Stimulated activated CD8-positive, alpha-beta memory T cell treated with anti-CD3 and anti-CD28 coated beads, Interleukin-15, amount 100 ng/mL, for 4 hours (primary cell): ENCODE results near the gene SH3BP4.

Experiments
- DNase-seq, 2 donors: peaks; one replicate each; pipeline ENCODE4 v3.0.0-alpha.2; 2020; ENCODE audit warnings: low read depth in 2 of 2

SH3BP4 gene, protein sequence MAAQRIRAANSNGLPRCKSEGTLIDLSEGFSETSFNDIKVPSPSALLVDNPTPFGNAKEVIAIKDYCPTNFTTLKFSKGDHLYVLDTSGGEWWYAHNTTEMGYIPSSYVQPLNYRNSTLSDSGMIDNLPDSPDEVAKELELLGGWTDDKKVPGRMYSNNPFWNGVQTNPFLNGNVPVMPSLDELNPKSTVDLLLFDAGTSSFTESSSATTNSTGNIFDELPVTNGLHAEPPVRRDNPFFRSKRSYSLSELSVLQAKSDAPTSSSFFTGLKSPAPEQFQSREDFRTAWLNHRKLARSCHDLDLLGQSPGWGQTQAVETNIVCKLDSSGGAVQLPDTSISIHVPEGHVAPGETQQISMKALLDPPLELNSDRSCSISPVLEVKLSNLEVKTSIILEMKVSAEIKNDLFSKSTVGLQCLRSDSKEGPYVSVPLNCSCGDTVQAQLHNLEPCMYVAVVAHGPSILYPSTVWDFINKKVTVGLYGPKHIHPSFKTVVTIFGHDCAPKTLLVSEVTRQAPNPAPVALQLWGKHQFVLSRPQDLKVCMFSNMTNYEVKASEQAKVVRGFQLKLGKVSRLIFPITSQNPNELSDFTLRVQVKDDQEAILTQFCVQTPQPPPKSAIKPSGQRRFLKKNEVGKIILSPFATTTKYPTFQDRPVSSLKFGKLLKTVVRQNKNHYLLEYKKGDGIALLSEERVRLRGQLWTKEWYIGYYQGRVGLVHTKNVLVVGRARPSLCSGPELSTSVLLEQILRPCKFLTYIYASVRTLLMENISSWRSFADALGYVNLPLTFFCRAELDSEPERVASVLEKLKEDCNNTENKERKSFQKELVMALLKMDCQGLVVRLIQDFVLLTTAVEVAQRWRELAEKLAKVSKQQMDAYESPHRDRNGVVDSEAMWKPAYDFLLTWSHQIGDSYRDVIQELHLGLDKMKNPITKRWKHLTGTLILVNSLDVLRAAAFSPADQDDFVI

DNA sequence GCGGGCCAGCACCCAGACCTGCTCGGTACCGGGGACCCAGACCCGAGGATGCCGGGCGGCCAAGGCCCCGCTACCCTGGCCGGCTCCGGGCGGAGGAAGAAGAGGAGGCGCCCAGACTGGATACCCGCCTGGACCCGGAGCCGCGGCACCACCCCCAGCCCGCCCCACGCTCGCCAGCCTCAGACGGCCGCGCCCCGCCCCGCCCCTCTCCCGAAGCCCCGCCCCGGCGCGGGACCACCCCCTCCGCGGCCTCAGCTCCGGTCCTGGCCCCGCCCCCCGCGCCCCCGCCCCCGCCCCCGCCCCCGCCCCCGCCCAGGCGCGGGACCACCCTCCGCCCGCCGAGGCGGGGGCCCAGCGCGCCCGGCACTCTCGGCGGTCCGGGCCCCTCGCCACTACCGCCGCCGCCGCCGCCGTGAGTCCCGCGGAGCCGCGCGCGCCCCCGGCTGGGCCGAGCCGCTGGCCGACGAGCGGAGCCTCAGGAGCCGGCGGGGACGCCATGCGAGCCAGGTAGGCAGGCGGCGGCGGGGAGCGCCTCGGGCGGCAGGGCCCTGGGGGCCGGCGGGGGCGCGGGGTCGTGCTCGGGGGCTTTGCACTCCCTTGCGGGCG lies at the start of gene SH3BP4:
Gene SH3BP4 (plus strand): TSS at position 354 of the 606 bp plus-strand sequence. CDS start 82,986 bp downstream, outside the sequence.
- DNase-seq: no peak

DNA sequence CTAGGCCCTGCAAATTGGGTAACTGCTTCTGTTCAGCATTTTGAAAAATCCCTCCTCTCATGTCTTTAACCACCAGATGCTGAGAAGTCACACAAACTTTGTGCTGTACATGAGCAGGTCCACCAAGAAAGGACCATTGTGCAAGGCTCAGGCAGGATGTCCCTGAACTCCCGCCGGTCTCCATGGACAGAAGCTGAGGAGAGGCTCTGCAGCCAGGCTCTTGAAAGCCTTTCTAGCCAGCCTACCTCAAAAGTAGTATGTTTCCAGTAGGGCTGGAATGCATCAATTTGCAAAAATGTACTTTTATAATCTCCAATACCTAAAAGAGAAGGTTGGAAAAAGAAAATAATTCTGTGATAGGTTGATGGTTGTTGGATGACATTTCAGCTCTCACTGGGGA lies 47.0 kb upstream of the SH3BP4 start:
- DNase-seq: no peak

DNA sequence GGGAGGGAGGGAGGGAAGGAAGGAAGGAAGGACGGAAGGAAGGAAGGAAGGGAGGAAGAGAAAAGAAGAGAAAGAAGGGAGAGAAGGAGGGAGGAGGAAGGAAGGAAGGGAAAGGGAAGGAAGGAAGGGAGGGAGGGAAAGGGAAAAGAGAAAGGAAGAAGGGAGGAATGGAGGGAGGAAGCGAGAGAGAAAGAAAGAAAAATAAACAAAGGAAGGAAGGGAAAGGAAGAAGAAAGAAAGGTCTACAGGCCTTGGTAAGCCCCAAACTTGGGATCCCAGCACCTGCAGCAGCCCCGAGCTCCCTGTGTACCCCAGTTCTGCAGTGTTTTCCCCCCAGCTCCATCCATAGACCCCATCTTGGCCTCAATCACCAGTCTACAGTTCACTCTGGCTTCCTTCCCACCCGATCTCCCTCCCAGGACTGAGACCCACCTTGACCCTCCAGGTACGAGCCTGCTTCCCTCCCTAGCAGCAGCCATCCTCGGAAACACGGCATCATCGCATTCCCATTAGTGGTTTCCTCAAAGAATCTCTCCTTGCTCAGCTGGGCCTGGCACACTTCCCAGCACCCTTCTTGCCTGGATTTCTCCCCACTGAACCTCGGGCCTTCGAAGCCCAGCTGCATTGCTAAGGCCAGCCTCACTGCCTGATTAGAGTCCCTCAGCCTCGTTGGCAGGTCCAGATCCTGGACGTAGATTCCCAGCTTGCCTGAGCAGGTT lies 46.1 kb upstream of the SH3BP4 start:
- DNase-seq: no peak

DNA sequence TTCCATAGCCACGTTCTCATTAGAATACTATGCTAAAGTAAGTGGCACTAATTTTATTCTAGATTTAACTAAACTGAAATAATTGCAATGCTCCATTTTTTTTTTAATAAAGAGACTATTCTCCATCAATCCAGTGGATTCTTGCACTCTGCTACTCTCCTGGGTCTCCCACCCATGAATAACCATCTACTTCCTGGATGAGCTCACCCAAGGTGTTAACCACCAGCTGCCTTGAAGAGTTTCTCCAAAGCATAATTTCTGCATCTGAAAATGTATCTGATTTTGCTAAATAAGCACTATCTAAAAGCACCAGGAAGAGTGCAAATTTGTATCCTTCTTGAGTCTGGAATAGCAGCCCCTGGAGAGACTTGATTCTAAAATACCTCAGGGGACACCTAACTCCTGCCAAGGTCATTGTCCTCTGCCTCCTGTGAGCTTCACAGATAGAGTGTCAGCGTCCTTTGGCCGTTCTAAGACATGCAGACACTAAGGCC lies 41.6 kb upstream of the SH3BP4 start:
- no peak for DNase-seq

DNA sequence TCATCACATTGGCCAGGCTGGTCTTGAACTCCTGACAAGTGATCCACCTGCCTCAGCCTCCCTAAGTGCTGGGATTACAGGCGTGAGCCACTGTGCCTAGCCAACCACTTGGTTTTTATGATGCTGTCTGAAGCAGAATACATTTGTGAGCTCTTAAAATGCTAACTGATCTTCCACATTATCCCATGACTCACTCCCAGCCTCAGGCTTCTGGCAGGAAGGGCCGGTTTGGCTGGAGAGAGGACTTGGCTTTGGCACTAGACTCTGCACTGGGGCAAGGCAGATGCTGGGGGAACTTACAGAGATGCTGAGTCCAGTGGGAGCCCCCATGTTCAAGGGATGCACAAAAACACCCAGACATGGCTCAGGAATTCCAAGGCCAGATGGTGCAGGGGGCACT lies 40.5 kb upstream of the SH3BP4 start:
- no peak for DNase-seq

DNA sequence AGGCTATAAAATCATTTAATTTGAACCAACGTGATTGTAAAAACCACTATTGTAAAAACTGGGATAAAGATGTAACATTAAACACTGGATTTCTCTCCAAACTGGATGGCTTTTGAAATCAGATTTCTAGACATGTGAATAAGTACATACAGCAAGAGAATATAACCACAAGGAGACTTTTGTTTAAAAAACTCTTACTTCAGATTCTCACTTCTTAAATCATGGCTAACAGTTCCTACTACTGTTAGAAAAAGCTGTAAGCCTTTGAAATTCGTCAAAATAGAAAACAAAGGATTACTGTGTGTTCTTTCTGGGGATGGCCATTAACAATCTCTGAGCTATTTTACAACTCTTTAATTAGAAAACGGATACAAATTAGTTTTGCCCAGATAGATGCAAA lies 39.4 kb upstream of the SH3BP4 start:
- no peak for DNase-seq

DNA sequence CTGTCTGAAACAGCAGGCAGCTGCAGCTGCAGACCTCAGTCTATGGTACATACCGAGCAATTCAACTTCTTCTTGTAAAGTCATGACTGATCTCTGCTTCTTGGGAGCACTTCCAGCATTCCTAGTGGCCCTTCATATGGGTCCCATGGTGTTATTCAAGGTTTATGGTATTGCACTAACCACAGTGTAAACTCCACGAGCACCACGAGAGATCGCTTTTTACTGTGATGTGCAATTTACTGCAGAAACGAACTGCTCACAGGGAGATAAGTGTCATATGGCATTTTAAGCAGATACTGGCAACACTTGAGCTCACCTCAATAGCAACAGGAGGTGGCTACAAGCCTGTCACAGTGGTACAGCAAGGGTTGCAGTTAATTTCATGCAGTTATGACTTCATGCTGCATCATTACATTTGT lies 38.6 kb upstream of the SH3BP4 start:
- no peak for DNase-seq

DNA sequence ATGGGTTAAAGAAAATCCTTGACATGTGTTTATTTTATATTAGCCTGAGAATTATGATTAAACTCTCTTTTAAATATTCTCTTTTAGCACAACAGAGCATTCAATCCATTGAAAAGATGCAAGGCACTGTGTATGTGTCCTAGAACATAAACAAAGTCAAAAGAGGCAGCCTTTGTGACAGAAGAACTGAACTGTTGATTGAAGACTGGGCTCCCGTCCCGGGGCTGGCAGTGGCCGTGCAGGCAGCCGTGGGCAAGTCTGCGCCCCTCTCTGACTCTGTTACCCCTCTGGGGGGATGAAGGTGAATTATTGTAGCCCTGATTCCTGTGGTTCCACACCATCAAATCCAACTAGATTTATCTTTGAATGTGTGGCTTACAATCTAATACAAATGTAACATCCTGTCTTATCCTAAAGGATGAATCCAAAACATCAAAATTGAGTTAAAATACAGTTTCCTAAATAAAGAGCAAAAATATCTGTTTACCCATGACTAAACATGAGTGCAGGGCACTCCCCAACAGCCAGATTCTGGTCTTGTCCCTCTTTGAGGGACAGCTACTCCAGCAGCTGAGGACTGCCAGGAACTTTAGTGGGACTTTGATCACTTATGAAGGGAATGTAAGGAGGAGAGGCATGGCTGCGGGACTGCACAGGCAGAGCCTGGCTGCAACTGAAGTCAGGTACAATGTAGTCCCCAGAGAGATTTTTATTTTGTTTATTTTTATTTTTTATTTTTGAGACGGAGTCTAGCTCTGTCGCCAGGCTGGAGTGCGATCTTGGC lies 37.3 kb upstream of the SH3BP4 start:
- DNase-seq: no peak

DNA sequence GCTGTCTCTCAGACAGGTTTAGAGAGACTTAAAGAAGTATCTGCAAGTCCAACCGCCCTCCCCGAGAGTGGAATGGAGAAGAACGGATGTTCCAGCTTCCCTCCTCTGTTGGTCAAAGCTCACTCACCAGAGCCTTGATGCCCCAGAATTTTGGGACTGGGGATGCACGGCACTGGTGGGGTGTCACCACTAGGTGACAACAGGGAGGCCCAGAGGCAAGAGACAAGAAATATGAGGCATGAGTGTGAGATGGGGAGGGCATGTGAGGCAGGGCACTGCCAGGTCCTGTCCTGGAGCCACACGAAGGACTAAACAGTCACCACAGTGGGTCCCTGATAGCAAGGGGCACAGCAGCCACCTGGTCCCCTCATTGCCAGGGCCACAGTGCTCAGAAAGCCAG lies 35.1 kb upstream of the SH3BP4 start:
- DNase-seq: no peak

DNA sequence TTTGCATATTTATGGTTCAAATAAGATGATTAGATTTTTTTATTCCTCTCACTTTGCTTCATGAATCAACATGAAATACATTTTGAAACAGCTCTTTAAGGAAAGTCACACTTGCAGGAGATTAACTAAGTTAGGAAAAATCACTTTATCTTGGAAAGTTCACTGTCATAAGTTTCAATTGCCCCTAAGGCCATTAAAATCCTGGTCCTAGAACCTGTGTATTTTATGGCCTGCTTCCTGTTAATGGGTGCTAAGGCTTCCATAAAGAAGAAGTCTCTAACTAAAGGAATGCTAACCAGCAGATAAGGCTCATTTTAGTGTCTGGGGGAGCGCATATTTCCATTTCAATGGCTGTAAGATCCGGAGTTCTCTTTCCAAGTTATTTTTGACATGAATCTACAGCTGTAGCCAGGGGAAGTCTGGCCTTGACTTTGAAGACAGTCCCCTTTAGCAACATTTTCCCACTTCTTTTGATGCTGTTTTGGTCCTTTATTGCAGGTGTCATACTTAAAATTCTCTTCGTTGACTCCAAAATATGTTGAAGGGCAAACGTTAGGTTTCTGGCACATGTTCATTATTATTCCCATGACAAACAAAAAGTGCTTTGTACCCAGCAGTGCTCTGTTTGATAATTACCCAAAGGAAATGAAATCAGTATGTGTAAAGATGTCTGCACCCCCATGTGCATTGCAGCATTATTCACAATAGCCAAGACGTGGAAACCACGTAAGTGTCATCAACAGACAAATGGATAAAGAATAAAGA lies 34.4 kb upstream of the SH3BP4 start:
- DNase-seq: no peak

DNA sequence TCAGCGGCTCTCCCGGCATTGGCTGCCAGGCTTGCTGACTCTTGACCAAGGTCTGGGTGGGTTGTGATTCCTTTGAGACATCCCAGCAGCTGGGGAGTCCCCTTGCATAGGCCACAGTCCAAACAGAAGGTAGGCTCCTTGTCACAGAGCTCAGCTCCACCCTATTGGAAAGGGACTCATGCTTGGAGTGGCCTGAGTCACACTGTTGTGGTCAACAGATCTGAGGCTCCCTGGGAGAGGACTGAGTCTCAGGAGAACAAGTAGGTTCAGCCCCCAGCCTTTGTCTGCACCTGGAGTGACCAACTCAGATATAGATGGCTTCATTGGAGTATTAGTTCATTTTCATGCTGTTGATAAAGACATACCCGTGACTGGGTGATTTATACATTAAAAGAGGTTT lies 32.1 kb upstream of the SH3BP4 start:
- DNase-seq: no peak

DNA sequence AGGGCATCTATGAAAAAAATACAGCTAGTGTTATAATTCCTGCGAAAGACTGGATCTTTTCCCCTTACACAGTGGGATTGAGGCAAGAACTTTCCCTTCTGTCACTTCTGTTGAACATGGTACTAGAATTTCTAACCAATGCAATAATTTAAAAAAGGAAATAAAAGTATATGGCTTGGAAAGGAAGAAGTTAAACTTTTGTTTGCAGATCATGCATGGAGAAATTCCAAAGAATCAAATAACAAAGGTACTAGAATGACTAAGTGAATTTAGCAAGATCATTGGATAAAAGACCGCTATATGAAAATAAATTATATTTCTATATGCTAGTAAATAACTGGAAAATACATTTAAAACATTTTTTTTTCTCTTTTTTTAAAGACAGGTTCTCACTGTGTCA lies 31.0 kb upstream of the SH3BP4 start:
- DNase-seq: no peak

DNA sequence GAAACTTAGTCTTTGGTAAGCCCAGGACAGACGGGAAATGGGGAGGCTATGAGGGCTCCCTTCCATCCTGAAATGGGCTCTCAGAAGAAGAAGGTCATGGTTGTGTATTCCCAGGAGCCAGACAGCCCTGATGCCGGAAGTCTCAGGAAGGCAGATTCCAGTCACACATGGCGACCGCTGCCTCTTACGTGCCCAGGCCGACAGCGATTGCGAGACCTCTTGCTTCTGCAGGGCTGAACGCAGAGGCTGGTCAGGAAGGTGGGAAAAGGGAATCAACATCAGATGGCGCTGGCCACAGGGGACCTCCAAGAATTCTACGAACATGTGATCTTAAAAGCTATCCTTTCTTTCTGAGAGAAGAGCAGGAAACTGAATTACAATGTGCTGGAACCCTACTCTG lies 22.8 kb upstream of the SH3BP4 start:
- no peak for DNase-seq

DNA sequence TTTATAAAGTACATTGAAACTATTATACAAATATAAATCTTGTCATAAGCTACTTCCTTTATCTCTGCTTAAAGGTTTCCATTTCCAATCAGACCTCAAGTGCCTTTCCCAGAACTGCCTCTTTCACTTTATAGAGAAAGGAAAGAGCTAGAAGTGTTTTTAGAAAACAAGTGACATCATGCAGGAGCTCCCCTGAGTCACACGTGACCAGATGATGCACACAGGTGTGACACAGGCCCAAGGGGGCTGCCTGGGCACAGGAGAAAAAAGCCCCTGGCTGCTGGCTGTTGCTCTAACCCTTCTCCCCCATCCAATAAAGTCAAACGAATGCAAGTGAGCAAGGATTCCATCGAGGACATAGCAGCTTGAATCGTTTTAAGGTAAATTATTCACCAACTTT lies 21.4 kb upstream of the SH3BP4 start:
- DNase-seq: no peak

DNA sequence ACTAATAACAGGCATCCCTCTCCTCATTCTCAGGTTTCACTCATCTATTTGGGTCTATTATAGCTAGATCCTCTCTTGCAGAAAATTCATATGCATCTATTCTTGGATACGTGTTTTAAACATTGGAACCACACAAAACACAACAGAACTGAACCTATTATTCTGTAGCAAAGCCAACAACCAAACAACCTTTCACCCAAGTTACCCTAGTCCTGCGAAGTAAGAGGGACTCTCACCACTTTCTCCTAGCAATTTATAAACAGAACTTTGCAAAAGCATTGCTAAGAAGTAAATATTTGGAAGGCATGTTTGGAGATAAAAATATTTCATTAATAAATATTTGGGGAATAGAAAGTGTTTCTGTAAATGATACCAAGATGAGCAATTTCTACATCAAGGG lies 20.4 kb upstream of the SH3BP4 start:
- DNase-seq: no peak

DNA sequence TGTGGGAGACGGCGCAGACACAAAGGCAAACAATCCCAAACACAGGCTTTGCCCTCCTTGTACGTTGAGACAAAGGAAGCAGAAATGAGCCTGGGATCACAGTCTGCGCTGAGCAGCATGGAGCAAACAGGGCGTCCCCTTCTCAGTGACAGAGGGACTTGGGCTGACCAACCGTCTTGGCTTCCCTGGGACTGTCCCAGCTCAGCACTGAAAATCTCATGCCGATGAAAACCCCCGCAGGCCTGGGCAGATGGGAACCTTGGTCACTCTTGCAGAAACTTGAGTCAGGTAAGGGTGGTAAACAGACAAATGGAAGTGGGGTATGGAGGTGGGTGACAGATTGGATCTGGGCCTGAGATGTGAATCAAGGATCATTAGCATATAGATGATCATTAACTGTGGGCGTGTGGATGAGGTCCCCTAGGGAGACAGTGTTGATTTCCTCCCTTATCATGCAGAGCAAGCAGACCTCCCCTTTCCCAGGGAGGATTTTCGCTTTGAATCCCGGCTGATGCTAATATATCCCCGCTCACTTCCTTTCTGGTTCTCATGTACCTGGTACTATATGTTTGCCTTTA lies 19.1 kb upstream of the SH3BP4 start:
- no peak for DNase-seq

DNA sequence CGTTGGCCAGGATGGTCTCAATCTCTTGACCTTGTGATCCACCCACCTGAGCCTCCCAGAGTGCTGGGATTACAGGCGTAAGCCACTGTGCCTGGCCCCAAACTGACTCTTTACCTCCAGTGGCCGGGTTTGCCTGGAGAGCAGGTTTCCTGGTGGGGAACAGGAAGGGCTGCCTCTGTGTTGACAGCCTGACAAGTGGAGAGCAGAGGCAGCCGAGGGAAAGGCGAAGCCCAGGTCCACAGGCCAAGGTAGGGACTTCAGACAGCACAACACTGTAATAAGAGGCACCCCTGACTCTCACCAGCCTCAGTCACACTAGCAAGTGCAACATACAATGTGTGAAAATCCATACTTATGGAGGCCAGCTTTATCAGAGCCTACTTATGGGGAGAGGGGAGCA lies 16.5 kb upstream of the SH3BP4 start:
- DNase-seq: no peak

DNA sequence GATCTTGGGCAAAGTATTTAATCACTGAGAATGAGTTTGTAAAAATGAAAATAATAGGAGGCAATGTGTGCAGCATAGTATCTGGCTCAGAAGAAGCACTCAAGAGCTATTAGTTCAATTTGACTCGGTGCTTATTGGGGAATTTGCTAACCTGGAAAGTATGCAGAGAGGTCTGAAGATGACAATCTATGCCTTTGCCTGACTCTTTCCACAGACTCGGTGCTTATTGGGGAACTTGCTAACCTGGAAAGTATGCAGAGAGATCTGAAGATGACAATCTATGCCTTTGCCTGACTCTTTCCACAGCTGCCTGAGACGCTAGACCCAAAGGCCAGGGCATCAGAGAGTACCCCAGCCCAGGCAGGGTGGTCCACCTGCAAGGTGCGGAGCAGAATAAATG lies 12.2 kb upstream of the SH3BP4 start:
- DNase-seq: no peak

DNA sequence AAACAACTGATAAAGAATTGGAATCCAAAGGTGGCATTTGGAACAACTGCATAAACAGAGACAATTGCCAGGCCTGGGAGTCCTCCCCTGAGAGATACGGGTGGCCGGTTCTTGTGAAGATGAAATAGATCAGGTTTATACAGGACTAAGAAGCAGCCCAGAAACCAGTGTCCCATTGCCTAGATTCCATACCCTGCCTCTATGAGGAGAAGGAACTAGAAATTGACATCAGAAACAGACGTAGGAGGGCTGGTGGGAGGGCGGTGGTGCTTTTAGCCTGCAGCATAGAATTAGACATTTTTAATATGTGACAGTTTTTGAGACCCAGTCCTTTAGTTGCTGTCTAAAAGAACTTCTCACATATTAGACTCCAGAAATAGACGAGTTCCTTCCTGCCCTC lies 11.8 kb upstream of the SH3BP4 start:
- DNase-seq: no peak

DNA sequence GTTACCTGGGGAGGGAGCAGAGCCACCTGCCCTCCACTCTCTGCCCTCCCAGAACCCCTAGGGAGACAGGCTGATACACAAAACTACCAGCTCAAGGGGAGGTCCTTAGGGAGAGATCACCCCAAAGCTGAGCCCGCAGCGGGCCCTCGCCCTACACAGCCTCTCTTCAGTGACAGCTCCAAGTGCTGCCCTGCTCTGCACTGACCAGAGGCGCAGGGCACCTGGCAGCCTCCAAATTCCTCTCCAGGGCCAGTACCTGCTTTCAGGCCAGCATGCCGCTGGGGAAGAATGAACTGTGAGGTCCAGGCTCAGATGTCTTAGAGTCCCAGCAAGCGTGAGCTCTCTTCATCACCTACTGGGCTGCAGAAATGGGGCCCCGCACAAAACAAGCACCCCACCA lies 11.3 kb upstream of the SH3BP4 start:
- DNase-seq: no peak
